Endothelial cell of umbilical vein (primary cell): ENCODE results near the gene WDR36. TPM values are rescaled to one million over a fixed set of nuclear protein-coding genes. Genes with fewer than 3 reads are reported as not detected.

Experiments used
- BruUV-seq: library from RNA; stranded (reverse); fragments of 400-500 nt; replicated peaks from 2 replicates; lab custom pipeline; 2021; lab: Mats Ljungman, UMichigan
- CTCF ChIA-PET: fragments of 300-600, 350-600 bp; sonication (Branson Sonifier 250); formaldehyde crosslinking; loops from one replicate; lab custom pipeline; 2021; ENCODE audit warnings: antibody characterized with exemption, inconsistent platforms; lab: Charles Lee
- POLR2A ChIA-PET: fragments of 300-600, 350-600 bp; sonication (Branson Sonifier 250); formaldehyde crosslinking; loops from one replicate; lab custom pipeline; 2021; ENCODE audit warnings: antibody characterized with exemption, inconsistent platforms; lab: Charles Lee
- DNase-seq: peaks from one replicate; pipeline ENCODE4 v3.0.0-alpha.2; 2011; ENCODE audit warnings: low read depth, low spot score
- FAIRE-seq: peaks from 2 replicates; lab custom pipeline; 2011; peaks lifted over from hg19 to GRCh38; lab: Jason Lieb, UNC
- H2AFZ ChIP-seq: 2 replicates; pipeline ENCODE4 v1.6.0; 2012; ENCODE audit warnings: low read depth, low read length, control low read depth, inconsistent platforms
- H3K27ac ChIP-seq: 2 replicates; pipeline ENCODE4 v1.5.1; 2011; ENCODE audit warnings: low read depth, mild to moderate bottlenecking, control low read depth, low read length, moderate library complexity; ENCODE audit not compliant: insufficient read depth
- H3K27me3 ChIP-seq, 2 experiments: 2 replicates each; pipeline versions ENCODE4 v1.6.0 to v1.6.1; 2011; ENCODE audit warnings: low read length in 2 of 2, mixed read lengths in 1 of 2; ENCODE audit not compliant: control insufficient read depth in 2 of 2, insufficient read depth in 2 of 2
- H3K36me3 ChIP-seq, 2 experiments: 2 replicates in 1 of 2; 3 replicates in 1 of 2; pipeline ENCODE4 v1.5.1; 2011; ENCODE audit warnings: low read length in 2 of 2, mild to moderate bottlenecking in 1 of 2, moderate library complexity in 1 of 2; ENCODE audit not compliant: control insufficient read depth in 2 of 2, insufficient read depth in 2 of 2; ENCODE audit errors: extremely low read depth in 1 of 2
- H3K4me1 ChIP-seq: 3 replicates; pipeline ENCODE4 v1.5.1; 2011; ENCODE audit warnings: mild to moderate bottlenecking, low read length; ENCODE audit not compliant: control insufficient read depth, insufficient read depth; ENCODE audit errors: extremely low read depth
- H3K4me2 ChIP-seq: 2 replicates; pipeline ENCODE4 v1.6.1; 2011; ENCODE audit warnings: low read length, control low read depth, mixed read lengths; ENCODE audit not compliant: insufficient read depth
- H3K4me3 ChIP-seq, 3 experiments: fragments of 200-600 bp in 1 of 3; sonication (generic), shearing (Covaris generic) in 1 of 3; replicated peaks in 1 of 3; 2 replicates each; pipeline ENCODE4 v1.5.1; 2011 to 2016; ENCODE audit warnings: control low read depth in 3 of 3, low read length in 3 of 3, mild to moderate bottlenecking in 2 of 3, inconsistent platforms in 1 of 3, low read depth in 1 of 3, moderate library complexity in 1 of 3; ENCODE audit not compliant: insufficient read depth in 1 of 3
- H3K79me2 ChIP-seq: 2 replicates; pipeline ENCODE4 v1.6.0; 2012; ENCODE audit warnings: low read length, inconsistent platforms; ENCODE audit not compliant: control insufficient read depth, insufficient read depth
- H3K9ac ChIP-seq: replicated peaks from 2 replicates; pipeline ENCODE3; 2011; ENCODE audit warnings: low read length, control low read depth; ENCODE audit not compliant: insufficient read depth; ENCODE audit errors: extremely low read depth
- H3K9me1 ChIP-seq: replicated peaks from 3 replicates; pipeline ENCODE4 v1.6.0; 2011; ENCODE audit warnings: mild to moderate bottlenecking, low read length; ENCODE audit not compliant: control insufficient read depth, insufficient read depth; ENCODE audit errors: extremely low read depth
- H3K9me3 ChIP-seq: replicated peaks from 2 replicates; pipeline ENCODE4 v1.5.1; 2012; ENCODE audit warnings: low read length, inconsistent platforms; ENCODE audit not compliant: control insufficient read depth, insufficient read depth
- H4K20me1 ChIP-seq: replicated peaks from 2 replicates; pipeline ENCODE3; 2011; ENCODE audit warnings: mild to moderate bottlenecking, low read length; ENCODE audit not compliant: control insufficient read depth, insufficient read depth; ENCODE audit errors: extremely low read depth
- CTCF ChIP-seq, 2 donors: IDR thresholded peaks; 1 replicate in 1 of 2; 2 replicates in 1 of 2; pipeline ENCODE4 v1.5.1; 2011; ENCODE audit warnings: low read length in 2 of 2, mild to moderate bottlenecking in 2 of 2, moderate library complexity in 2 of 2, control low read depth in 1 of 2, inconsistent platforms in 1 of 2, low read depth in 1 of 2; ENCODE audit not compliant: insufficient read depth in 1 of 2; ENCODE audit errors: extremely low read depth in 1 of 2
- EZH2 ChIP-seq: IDR thresholded peaks from 2 replicates; pipeline ENCODE4 v1.6.1; 2012; ENCODE audit warnings: borderline replicate concordance, low read depth, mild to moderate bottlenecking, moderate library complexity, low read length, inconsistent platforms; ENCODE audit not compliant: severe bottlenecking
- FOS ChIP-seq: IDR thresholded peaks from 2 replicates; pipeline ENCODE4 v1.6.1; 2011; ENCODE audit warnings: mild to moderate bottlenecking, low read length, moderate library complexity, borderline replicate concordance; ENCODE audit not compliant: insufficient read depth
- GATA2 ChIP-seq: IDR thresholded peaks from 2 replicates; pipeline ENCODE4 v1.7.0; 2011; ENCODE audit warnings: low read depth, mild to moderate bottlenecking, moderate library complexity, mixed read lengths, low read length; ENCODE audit not compliant: insufficient read length, insufficient read depth
- JUN ChIP-seq: IDR thresholded peaks from 2 replicates; pipeline ENCODE4 v1.6.1; 2011; ENCODE audit warnings: borderline replicate concordance, low read depth; ENCODE audit not compliant: insufficient read length, insufficient read depth
- MAX ChIP-seq: IDR thresholded peaks from 2 replicates; pipeline ENCODE4 v1.6.1; 2011; ENCODE audit not compliant: insufficient read depth, insufficient read length
- MYC ChIP-seq: IDR thresholded peaks from one replicate; pipeline ENCODE4 v1.6.1; 2011; ENCODE audit warnings: mild to moderate bottlenecking, low read depth, low read length
- POLR2A ChIP-seq: IDR thresholded peaks from 2 replicates; pipeline ENCODE4 v1.6.1; 2012; ENCODE audit warnings: low read depth, mild to moderate bottlenecking, control low read depth, low read length
- POLR2AphosphoS5 ChIP-seq: IDR thresholded peaks from 2 replicates; pipeline ENCODE4 v1.6.1; 2012; ENCODE audit warnings: low read depth, mild to moderate bottlenecking, control low read depth, low read length, moderate library complexity; ENCODE audit not compliant: insufficient read depth
- dilution Hi-C: fragments of 300-500 bp; cut with MboI; formaldehyde crosslinking; loops from one replicate; pipeline ENCODE4 v1.15.0; 2019; ENCODE audit warnings: low sequenced_read_pairs; ENCODE audit not compliant: extremely low pct_ligation_motif_present
- intact Hi-C: fragments of 100-400 bp; cut with micrococcal nuclease; formaldehyde crosslinking; loops from one replicate; pipeline ENCODE4 v1.10.0; 2022
- polyA plus RNA-seq, 4 experiments: library from polyadenylated mRNA; depleted of rRNA in 3 of 4; stranded (reverse) in 3 of 4; unstranded in 1 of 4; fragments of >200 nt; gene quantifications; 2 replicates each; pipeline versions ENCODE4 v1.2.1 to v1.2.3, GENCODE V29; 2011 to 2012; ENCODE audit warnings: missing spikeins in 1 of 4
- total RNA-seq: library from RNA; stranded (reverse); gene quantifications from 2 replicates; pipeline ENCODE4 v1.2.3, GENCODE V29; 2021

WDR36 gene
- total and polyA plus RNA-seq, 2 donors (not counting 3 experiments of a cell fraction or from before 2014, with no cell fraction given), result 10.6 to 30.2 TPM

GRCh38 chr5:111153945-111154344 is 61.8 kb downstream of the WDR36 start:
- Histone ChIP-seq H4K20me1 (no peaks in the 10 kb centered on the region), H3K9me3 (no peaks in the 10 kb centered on the region), H3K4me2 (no peak overlapping the region), H2AFZ (no peak overlapping the region), H3K4me1 (no peaks in the 10 kb centered on the region), H3K27me3 (peaks cover 6 to 10% of the 10 kb centered on the region in 2 experiments), H3K36me3 (no peaks in the 10 kb centered on the region), H3K4me3 (no peak overlapping the region), H3K27ac (no peak overlapping the region), H3K9ac (no peak overlapping the region), H3K9me1 (no peaks in the 10 kb centered on the region), H3K79me2 (no peaks in the 10 kb centered on the region)
- no TSS peak for BruUV-seq
- intact Hi-C loops, result no loop called here
- DNase-seq (no peak), FAIRE-seq (no peak)
- dilution Hi-C loops, result no loop called here
- TF ChIP-seq POLR2AphosphoS5 (no peak), GATA2 (no peak), CTCF (IDR thresholded peaks at IDR 0.05; ENCODE audit: extremely low read depth in 1 of 2, insufficient read depth in 1 of 2, low read depth in 1 of 2, low read length in 2 of 2) (no peak), MAX (no peak), MYC (no peak), JUN (no peak), EZH2 (no peak), FOS (no peak), POLR2A (no peak)
- POLR2A ChIA-PET, result no interaction called here
- CTCF ChIA-PET, result no interaction called here
